Keratinocyte (primary cell): Measurements from ENCODE around the gene STPG2.
"Not testable (repeated sequence)": the region's sequence is repeated elsewhere in the genome, so short reads cannot be mapped to it uniquely, and the experiment has no call there.

Experiments
- CTCF ChIP-seq, 3 experiments: IDR thresholded peaks in 1 of 3; conservative IDR thresholded peaks in 1 of 3; optimal IDR thresholded peaks in 1 of 3; 2 replicates in 2 of 3; 3 replicates in 1 of 3; pipeline versions ENCODE3 to v1.5.1; 2011; ENCODE audit warnings: low read length in 3 of 3, mild to moderate bottlenecking in 3 of 3, moderate library complexity in 2 of 3, control low read depth in 1 of 3, inconsistent platforms in 1 of 3; ENCODE audit not compliant: insufficient read depth in 2 of 3; ENCODE audit errors: extremely low read depth in 1 of 3
- EZH2 ChIP-seq: IDR thresholded peaks from one replicate; pipeline ENCODE4 v1.6.1; 2012; ENCODE audit warnings: inconsistent platforms, mild to moderate bottlenecking, low read length, moderate library complexity

- not testable (repeated sequence) for TF ChIP-seq CTCF (optimal IDR thresholded peaks at IDR 0.05 in 1 of 3, IDR thresholded peaks at IDR 0.05 in 1 of 3, conservative IDR thresholded peaks at IDR 0.05 in 1 of 3; ENCODE audit: extremely low read depth in 1 of 3, insufficient read depth in 2 of 3, low read length in 3 of 3); EZH2
These were observed 509.4 kb downstream of the STPG2 start for GRCh38 chr4:97633831-97634230.
